Calu3 (cell line): ENCODE results near the gene SPPL2C. TPM values are rescaled to one million over a fixed set of nuclear protein-coding genes. Genes with fewer than 3 reads are reported as not detected.

Experiments
- BruUV-seq: library from RNA; stranded (reverse); fragments of 400-500 nt; replicated peaks from 2 replicates; lab custom pipeline; 2021; lab: Mats Ljungman, UMichigan
- CTCF ChIA-PET: fragments of 300-600 bp; sonication (Branson Sonifier 250); formaldehyde crosslinking; loops from one replicate; lab custom pipeline; 2022; ENCODE audit warnings: antibody characterized with exemption; lab: Charles Lee
- DNase-seq: peaks from one replicate; pipeline ENCODE4 v3.0.0; 2022
- H3K27ac Mint-ChIP-seq: one replicate; pipeline ENCODE4 v1.8.0; 2022; ENCODE audit warnings: mixed read lengths; ENCODE audit not compliant: unreplicated experiment
- H3K27me3 Mint-ChIP-seq: one replicate; pipeline ENCODE4 v1.8.0; 2022; ENCODE audit warnings: mixed read lengths; ENCODE audit not compliant: unreplicated experiment
- H3K36me3 Mint-ChIP-seq: one replicate; pipeline ENCODE4 v1.8.0; 2022; ENCODE audit warnings: mild to moderate bottlenecking, moderate library complexity, mixed read lengths; ENCODE audit not compliant: insufficient read depth, unreplicated experiment
- H3K4me1 Mint-ChIP-seq: one replicate; pipeline ENCODE4 v1.8.0; 2022; ENCODE audit warnings: mild to moderate bottlenecking, low read depth, mixed read lengths; ENCODE audit not compliant: unreplicated experiment
- H3K4me3 Mint-ChIP-seq: one replicate; pipeline ENCODE4 v1.8.0; 2022; ENCODE audit warnings: mild to moderate bottlenecking, low read depth, moderate library complexity, mixed read lengths; ENCODE audit not compliant: unreplicated experiment
- H3K9me3 Mint-ChIP-seq: one replicate; pipeline ENCODE4 v1.8.0; 2022; ENCODE audit warnings: low read depth, mixed read lengths; ENCODE audit not compliant: unreplicated experiment
- intact Hi-C: fragments of 100-400 bp; cut with micrococcal nuclease; formaldehyde crosslinking; loops from one replicate; pipeline ENCODE4 v1.10.0; 2022; ENCODE audit not compliant: unreplicated experiment
- total RNA-seq: library from RNA; stranded (reverse); gene quantifications from 2 replicates; pipeline ENCODE4 v1.2.3, GENCODE V29; 2022
- TF ChIP-seq, protein P1 (sequence below): fragments of 200-600 bp; IDR thresholded peaks from one replicate; pipeline ENCODE4 v1.8.0; 2022; ENCODE audit warnings: antibody characterized with exemption; ENCODE audit not compliant: unreplicated experiment

The SPPL2C gene
- total RNA-seq, 1 experiment from 2014 or later: not detected

DNA sequence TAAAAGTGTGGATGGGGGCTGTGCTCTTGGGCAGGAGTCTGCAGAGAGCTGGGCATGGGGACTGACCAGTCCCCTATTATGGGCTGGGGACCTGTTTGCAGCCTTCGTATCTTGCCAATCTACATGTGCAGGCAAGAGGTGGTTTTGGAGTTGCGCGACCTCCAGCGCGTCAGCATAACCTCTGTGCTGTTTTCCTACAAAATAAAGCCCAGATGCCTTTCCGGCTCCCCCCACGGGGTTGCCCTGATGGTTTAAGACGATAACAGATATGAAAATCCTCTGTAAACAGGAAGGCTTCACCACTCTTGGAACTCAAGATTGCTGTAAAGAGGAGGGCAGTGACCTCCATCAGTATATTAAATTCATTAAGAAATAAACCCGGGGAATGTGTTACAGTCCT lies 16.5 kb upstream of the SPPL2C start:
- intact Hi-C loops: no loop called here
- Mint-ChIP-seq H3K27me3 (peaks cover 89% of the 10 kb centered on the region), H3K36me3 (peaks cover 4% of the 10 kb centered on the region), H3K4me3 (no peak overlapping the region), H3K27ac (no peak overlapping the region), H3K4me1 (no peaks in the 10 kb centered on the region), H3K9me3 (no peaks in the 10 kb centered on the region)
- no TSS peak for BruUV-seq
- no peak for DNase-seq
- TF ChIP-seq, protein P1, sequence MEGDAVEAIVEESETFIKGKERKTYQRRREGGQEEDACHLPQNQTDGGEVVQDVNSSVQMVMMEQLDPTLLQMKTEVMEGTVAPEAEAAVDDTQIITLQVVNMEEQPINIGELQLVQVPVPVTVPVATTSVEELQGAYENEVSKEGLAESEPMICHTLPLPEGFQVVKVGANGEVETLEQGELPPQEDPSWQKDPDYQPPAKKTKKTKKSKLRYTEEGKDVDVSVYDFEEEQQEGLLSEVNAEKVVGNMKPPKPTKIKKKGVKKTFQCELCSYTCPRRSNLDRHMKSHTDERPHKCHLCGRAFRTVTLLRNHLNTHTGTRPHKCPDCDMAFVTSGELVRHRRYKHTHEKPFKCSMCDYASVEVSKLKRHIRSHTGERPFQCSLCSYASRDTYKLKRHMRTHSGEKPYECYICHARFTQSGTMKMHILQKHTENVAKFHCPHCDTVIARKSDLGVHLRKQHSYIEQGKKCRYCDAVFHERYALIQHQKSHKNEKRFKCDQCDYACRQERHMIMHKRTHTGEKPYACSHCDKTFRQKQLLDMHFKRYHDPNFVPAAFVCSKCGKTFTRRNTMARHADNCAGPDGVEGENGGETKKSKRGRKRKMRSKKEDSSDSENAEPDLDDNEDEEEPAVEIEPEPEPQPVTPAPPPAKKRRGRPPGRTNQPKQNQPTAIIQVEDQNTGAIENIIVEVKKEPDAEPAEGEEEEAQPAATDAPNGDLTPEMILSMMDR: no peak
- CTCF ChIA-PET: interaction anchor here (0.8 to 2.1 kb wide), 2 partner anchors 24 to 188 kb away, joined by 3 to 12 read pairs; no protein-coding TSS in a partner anchor

DNA sequence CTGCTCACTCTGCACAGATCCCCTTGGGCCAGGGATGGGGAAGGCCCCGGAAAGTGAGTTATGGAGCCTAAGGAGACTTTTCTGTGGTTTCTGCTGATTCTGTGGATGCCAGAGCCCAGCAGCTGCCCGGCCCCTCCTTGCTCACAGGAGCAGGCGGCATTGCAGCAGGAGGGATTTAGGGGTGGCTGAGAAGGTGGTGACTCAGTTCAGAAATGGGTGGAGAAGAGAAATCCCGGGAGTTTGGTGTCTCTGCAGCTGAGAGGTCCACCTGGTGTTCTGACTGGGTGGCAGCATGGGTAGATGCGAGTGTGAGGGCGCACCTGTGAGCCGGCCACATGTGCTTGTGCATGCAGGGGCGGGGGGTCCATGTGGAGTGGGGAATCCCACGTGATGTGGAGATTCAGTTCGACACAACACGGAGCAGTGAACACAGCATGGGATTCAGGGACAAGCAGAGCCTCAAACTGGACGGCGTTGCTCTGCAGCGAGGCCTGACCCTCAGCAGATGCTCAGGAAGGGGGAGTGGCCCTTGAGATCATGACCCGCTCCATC lies 16.0 kb upstream of the SPPL2C start:
- H3K27me3 Mint-ChIP-seq: peaks cover 91% of the 10 kb centered on the region

DNA sequence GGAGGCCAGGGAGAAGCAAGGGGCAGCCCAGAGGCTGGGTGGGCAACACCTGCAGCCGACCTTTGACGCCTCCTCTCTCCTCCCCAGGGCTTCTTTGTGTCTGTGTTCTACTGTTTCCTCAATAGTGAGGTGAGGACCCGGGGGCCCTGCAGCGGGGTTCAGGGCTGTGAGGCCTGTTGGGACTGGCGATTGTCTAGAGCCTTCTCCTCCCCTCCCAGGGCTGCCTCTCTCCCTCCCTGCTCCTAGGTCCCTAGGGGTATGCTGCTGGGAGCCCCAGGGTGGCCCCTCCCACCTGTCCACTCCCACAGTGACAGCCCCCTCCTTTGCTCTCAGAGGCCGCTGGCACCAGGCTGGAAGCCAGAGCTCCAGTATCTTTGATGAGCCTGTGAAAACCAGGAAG lies 10.8 kb upstream of the SPPL2C start:
- Mint-ChIP-seq H3K4me1 (no peaks in the 10 kb centered on the region), H3K27me3 (peaks cover 93% of the 10 kb centered on the region), H3K36me3 (no peaks in the 10 kb centered on the region), H3K9me3 (no peaks in the 10 kb centered on the region), H3K27ac (no peak overlapping the region), H3K4me3 (no peak overlapping the region)
- intact Hi-C loops: loop anchor here (5.0 kb wide), 1 partner anchor 112 kb away; no protein-coding TSS in a partner anchor
- DNase-seq: no peak
- BruUV-seq: no TSS peak
- CTCF ChIA-PET: interaction anchor here (4.1 kb wide), 1 partner anchor 193 kb away, joined by 19 read pairs; no protein-coding TSS in a partner anchor
- TF ChIP-seq, protein P1: no peak

More for the DNA sequence above, 16.0 kb upstream of the SPPL2C start:
- no peak overlapping the region for H3K4me3 Mint-ChIP-seq
- TF ChIP-seq, protein P1: no peak
- CTCF ChIA-PET: interaction anchor here (2.1 kb wide), 1 partner anchor 188 kb away, joined by 12 read pairs; no protein-coding TSS in a partner anchor
- BruUV-seq: no TSS peak
- H3K36me3 Mint-ChIP-seq: peaks cover 4% of the 10 kb centered on the region
- no peaks in the 10 kb centered on the region for H3K4me1 Mint-ChIP-seq
- DNase-seq: no peak
- H3K9me3 Mint-ChIP-seq: no peaks in the 10 kb centered on the region
- H3K27ac Mint-ChIP-seq: no peak overlapping the region
- intact Hi-C loops: no loop called here

DNA sequence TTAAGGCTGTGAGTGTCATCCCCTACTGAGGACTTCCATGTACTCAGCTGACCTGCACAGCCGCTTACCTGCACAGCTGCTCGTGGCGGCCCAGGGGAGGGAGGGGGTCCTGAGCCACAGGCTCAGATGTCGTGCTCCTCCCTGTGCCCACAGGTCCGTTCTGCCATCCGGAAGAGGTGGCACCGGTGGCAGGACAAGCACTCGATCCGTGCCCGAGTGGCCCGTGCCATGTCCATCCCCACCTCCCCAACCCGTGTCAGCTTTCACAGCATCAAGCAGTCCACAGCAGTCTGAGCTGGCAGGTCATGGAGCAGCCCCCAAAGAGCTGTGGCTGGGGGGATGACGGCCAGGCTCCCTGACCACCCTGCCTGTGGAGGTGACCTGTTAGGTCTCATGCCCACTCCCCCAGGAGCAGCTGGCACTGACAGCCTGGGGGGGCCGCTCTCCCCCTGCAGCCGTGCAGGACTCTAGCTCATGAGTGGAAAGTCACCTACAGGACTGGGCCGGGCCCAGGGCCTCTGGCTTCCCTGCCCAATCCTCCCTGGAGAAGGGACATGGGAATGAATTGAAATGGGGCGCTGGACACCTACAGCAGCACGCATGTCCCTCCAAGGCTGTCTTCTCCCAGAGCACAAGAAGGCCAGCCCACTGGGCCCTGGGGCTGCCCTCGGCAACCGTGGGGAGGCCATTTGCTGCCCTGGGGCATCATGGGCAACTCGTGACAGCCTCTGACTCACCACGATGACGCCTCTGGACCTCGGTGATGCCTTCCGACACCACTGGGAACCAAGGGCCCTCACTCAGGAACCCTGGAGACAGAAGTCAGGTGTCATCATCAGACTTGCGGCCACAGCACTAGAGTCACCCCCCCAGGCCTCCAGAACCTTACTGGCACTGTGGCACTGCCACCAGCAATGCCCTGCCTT lies 9.9 kb upstream of the SPPL2C start:
- TF ChIP-seq, protein P1: no peak
- no peak overlapping the region for H3K4me3 Mint-ChIP-seq
- H3K4me1 Mint-ChIP-seq: no peaks in the 10 kb centered on the region
- H3K27me3 Mint-ChIP-seq: peaks cover 89% of the 10 kb centered on the region
- no peaks in the 10 kb centered on the region for H3K9me3 Mint-ChIP-seq
- intact Hi-C loops: loop anchor here (5.0 kb wide), 1 partner anchor 112 kb away; no protein-coding TSS in a partner anchor
- CTCF ChIA-PET: interaction anchor here (4.1 kb wide), 1 partner anchor 194 kb away, joined by 19 read pairs; no protein-coding TSS in a partner anchor
- no peak overlapping the region for H3K27ac Mint-ChIP-seq
- no TSS peak for BruUV-seq
- H3K36me3 Mint-ChIP-seq: no peaks in the 10 kb centered on the region
- DNase-seq: no peak
